HEK293 (cell line): Measurements from ENCODE around the gene MEAK7.

ENCODE experiments used
- CTCF ChIA-PET: fragments of 350-600 bp; formaldehyde crosslinking; extraction: SDS; loops from one replicate; lab custom pipeline; 2021; ENCODE audit warnings: antibody characterized with exemption; lab: Yijun Ruan, JAX
- POLR2A ChIA-PET: fragments of 300-600 bp; formaldehyde crosslinking; extraction: SDS; loops from one replicate; lab custom pipeline; 2020; ENCODE audit warnings: antibody characterized with exemption, inconsistent platforms; lab: Yijun Ruan, JAX
- H3K27ac ChIP-seq: fragments of 200-500 bp; sonication (Bioruptor generic); 2 replicates; pipeline ENCODE4 v1.5.1; 2014; ENCODE audit warnings: low read depth, low read length, control low read depth, inconsistent platforms; ENCODE audit errors: extremely low read depth
- H3K36me3 ChIP-seq, 2 experiments: fragments of 200-500 bp in 1 of 2; sonication (Bioruptor generic) in 1 of 2; 1 replicate in 1 of 2; 2 replicates in 1 of 2; pipeline ENCODE4 v1.5.1; 2014 to 2017; ENCODE audit warnings: inconsistent platforms in 2 of 2, low read length in 2 of 2; ENCODE audit not compliant: control insufficient read depth in 2 of 2, insufficient read depth in 1 of 2
- H3K4me1 ChIP-seq: fragments of 200-500 bp; sonication (Bioruptor generic); 2 replicates; pipeline ENCODE4 v1.5.1; 2014; ENCODE audit warnings: mild to moderate bottlenecking, low read length, inconsistent platforms; ENCODE audit not compliant: control insufficient read depth, insufficient read depth
- H3K4me3 ChIP-seq: 2 replicates; pipeline ENCODE4 v1.5.1; 2011; ENCODE audit warnings: low read depth, mild to moderate bottlenecking, control low read depth, low read length, moderate library complexity
- H3K9me3 ChIP-seq: fragments of 200-500 bp; sonication (Bioruptor generic); 2 replicates; pipeline ENCODE4 v1.5.1; 2014; ENCODE audit warnings: low read depth, low read length, inconsistent platforms; ENCODE audit not compliant: control insufficient read depth, insufficient read depth
- BCL11A ChIP-seq: fragments of 450-650 bp; formaldehyde crosslinking; IDR thresholded peaks from 2 replicates; pipeline ENCODE4 v1.5.1; 2016; ENCODE audit warnings: low read depth, missing biosample characterization, missing genetic modification characterization
- EGR2 ChIP-seq: fragments of 450-650 bp; formaldehyde crosslinking; IDR thresholded peaks from 2 replicates; pipeline ENCODE4 v1.5.1; 2016; ENCODE audit warnings: low read depth, missing biosample characterization, missing genetic modification characterization
- GLI4 ChIP-seq: fragments of 450-650 bp; formaldehyde crosslinking; IDR thresholded peaks from 2 replicates; pipeline ENCODE4 v1.5.1; 2016; ENCODE audit warnings: missing biosample characterization, missing genetic modification characterization
- KLF1 ChIP-seq: fragments of 450-650 bp; formaldehyde crosslinking; IDR thresholded peaks from 2 replicates; pipeline ENCODE4 v1.5.1; 2016; ENCODE audit warnings: missing biosample characterization, missing genetic modification characterization
- OSR2 ChIP-seq: fragments of 450-650 bp; formaldehyde crosslinking; IDR thresholded peaks from 2 replicates; pipeline ENCODE4 v1.5.1; 2016; ENCODE audit warnings: missing biosample characterization, missing genetic modification characterization
- TCF7L2 ChIP-seq: IDR thresholded peaks from 2 replicates; pipeline ENCODE4 v1.6.1; 2011; ENCODE audit warnings: low read depth, mild to moderate bottlenecking, inconsistent platforms, low read length, moderate library complexity, borderline replicate concordance
- WT1 ChIP-seq: fragments of 450-650 bp; formaldehyde crosslinking; IDR thresholded peaks from 2 replicates; pipeline ENCODE4 v1.5.1; 2016; ENCODE audit warnings: missing biosample characterization, missing genetic modification characterization
- ZBTB20 ChIP-seq: fragments of 450-650 bp; formaldehyde crosslinking; IDR thresholded peaks from 2 replicates; pipeline ENCODE4 v1.5.1; 2016; ENCODE audit warnings: missing biosample characterization, missing genetic modification characterization
- ZFHX2 ChIP-seq: fragments of 450-650 bp; formaldehyde crosslinking; conservative IDR thresholded peaks from 2 replicates; pipeline ENCODE4 v1.5.1; 2016; ENCODE audit warnings: missing biosample characterization, missing genetic modification characterization
- ZNF132 ChIP-seq: fragments of 450-650 bp; formaldehyde crosslinking; IDR thresholded peaks from 2 replicates; pipeline ENCODE4 v1.5.1; 2017; ENCODE audit warnings: missing biosample characterization, missing genetic modification characterization, borderline replicate concordance
- ZNF202 ChIP-seq: fragments of 450-650 bp; formaldehyde crosslinking; IDR thresholded peaks from 2 replicates; pipeline ENCODE4 v1.5.1; 2016; ENCODE audit warnings: missing biosample characterization, missing genetic modification characterization, borderline replicate concordance
- ZNF335 ChIP-seq: fragments of 450-650 bp; formaldehyde crosslinking; conservative IDR thresholded peaks from 2 replicates; pipeline ENCODE4 v1.5.1; 2016; ENCODE audit warnings: missing biosample characterization, missing genetic modification characterization
- ZNF426 ChIP-seq: fragments of 450-650 bp; formaldehyde crosslinking; IDR thresholded peaks from 2 replicates; pipeline ENCODE4 v1.5.1; 2017; ENCODE audit warnings: missing biosample characterization, missing genetic modification characterization, mild to moderate bottlenecking, inconsistent platforms, moderate library complexity
- ZNF629 ChIP-seq: fragments of 450-650 bp; formaldehyde crosslinking; IDR thresholded peaks from 2 replicates; pipeline ENCODE4 v1.5.1; 2017; ENCODE audit warnings: missing biosample characterization, missing genetic modification characterization
- ZNF843 ChIP-seq: fragments of 450-650 bp; formaldehyde crosslinking; IDR thresholded peaks from 2 replicates; pipeline ENCODE4 v1.5.1; 2016; ENCODE audit warnings: missing biosample characterization, missing genetic modification characterization
- ZSCAN16 ChIP-seq: fragments of 450-650 bp; formaldehyde crosslinking; IDR thresholded peaks from 2 replicates; pipeline ENCODE4 v1.5.1; 2016; ENCODE audit warnings: missing biosample characterization, missing genetic modification characterization
- TF ChIP-seq, protein P1 (sequence below): fragments of 450-650 bp; formaldehyde crosslinking; IDR thresholded peaks from 2 replicates; pipeline ENCODE4 v1.5.1; 2016; ENCODE audit warnings: missing biosample characterization, missing genetic modification characterization, low read depth
- TF ChIP-seq, protein P2 (sequence below): IDR thresholded peaks from 2 replicates; pipeline ENCODE4 v1.6.1; 2011; ENCODE audit warnings: mild to moderate bottlenecking, low read depth, low read length, borderline replicate concordance
- TF ChIP-seq, protein P3 (sequence below): fragments of 450-650 bp; formaldehyde crosslinking; IDR thresholded peaks from 2 replicates; pipeline ENCODE4 v1.5.1; 2016; ENCODE audit warnings: missing biosample characterization, missing genetic modification characterization, borderline replicate concordance
- TF ChIP-seq, protein P4 (sequence below): fragments of 450-650 bp; formaldehyde crosslinking; IDR thresholded peaks from 2 replicates; pipeline ENCODE4 v1.5.1; 2016; ENCODE audit warnings: missing biosample characterization, missing genetic modification characterization
- TF ChIP-seq, protein P5 (sequence below): fragments of 450-650 bp; formaldehyde crosslinking; optimal IDR thresholded peaks from 2 replicates; pipeline ENCODE3; 2016; ENCODE audit warnings: missing biosample characterization, mild to moderate bottlenecking, missing genetic modification characterization
- TF ChIP-seq, protein P6 (sequence below): fragments of 450-650 bp; formaldehyde crosslinking; IDR thresholded peaks from 2 replicates; pipeline ENCODE4 v1.5.1; 2016; ENCODE audit warnings: missing biosample characterization, missing genetic modification characterization

MEAK7 gene

GRCh38 chr16:84545114-84545737 is 40.8 kb upstream of the MEAK7 start:
- CTCF ChIA-PET = no interaction called here
- 0 out of 2 replicates have a peak, but pooled peaks have one; percentile 19 for TF ChIP-seq ZNF335
- TF ChIP-seq KLF1 (tag by site-specific recombination) = no peak
- TF ChIP-seq, all 188 proteins: peak for 1
- H3K4me3 ChIP-seq = no peak overlapping the region
- no peaks in the 10 kb centered on the region for H3K9me3 ChIP-seq
- no peaks in the 10 kb centered on the region for H3K36me3 ChIP-seq
- POLR2A ChIA-PET = no interaction called here
- H3K27ac ChIP-seq = no peak overlapping the region
- H3K4me1 ChIP-seq = peaks cover 6% of the 10 kb centered on the region

GRCh38 chr16:84544031-84544773 is 39.7 kb upstream of the MEAK7 start:
- peaks cover 6% of the 10 kb centered on the region for H3K4me1 ChIP-seq
- ChIA-PET POLR2A (no interaction called here), CTCF (interaction anchor here (0.6 to 2.0 kb wide), 3 partner anchors 20 to 597 kb away, joined by 3 to 6 read pairs (median 4); no protein-coding TSS in a partner anchor)
- H3K9me3 ChIP-seq = no peaks in the 10 kb centered on the region
- no peak overlapping the region for H3K4me3 ChIP-seq
- no peak overlapping the region for H3K27ac ChIP-seq
- no peaks in the 10 kb centered on the region for H3K36me3 ChIP-seq
- TF ChIP-seq ZNF335 = peak; percentile 39; the same call in 1 of the 2 replicates
- TF ChIP-seq ZFHX2 (tag by site-specific recombination) = peak; percentile 94
- TF ChIP-seq ZNF202 (tag by site-specific recombination) = no peak
- TF ChIP-seq, protein P1, sequence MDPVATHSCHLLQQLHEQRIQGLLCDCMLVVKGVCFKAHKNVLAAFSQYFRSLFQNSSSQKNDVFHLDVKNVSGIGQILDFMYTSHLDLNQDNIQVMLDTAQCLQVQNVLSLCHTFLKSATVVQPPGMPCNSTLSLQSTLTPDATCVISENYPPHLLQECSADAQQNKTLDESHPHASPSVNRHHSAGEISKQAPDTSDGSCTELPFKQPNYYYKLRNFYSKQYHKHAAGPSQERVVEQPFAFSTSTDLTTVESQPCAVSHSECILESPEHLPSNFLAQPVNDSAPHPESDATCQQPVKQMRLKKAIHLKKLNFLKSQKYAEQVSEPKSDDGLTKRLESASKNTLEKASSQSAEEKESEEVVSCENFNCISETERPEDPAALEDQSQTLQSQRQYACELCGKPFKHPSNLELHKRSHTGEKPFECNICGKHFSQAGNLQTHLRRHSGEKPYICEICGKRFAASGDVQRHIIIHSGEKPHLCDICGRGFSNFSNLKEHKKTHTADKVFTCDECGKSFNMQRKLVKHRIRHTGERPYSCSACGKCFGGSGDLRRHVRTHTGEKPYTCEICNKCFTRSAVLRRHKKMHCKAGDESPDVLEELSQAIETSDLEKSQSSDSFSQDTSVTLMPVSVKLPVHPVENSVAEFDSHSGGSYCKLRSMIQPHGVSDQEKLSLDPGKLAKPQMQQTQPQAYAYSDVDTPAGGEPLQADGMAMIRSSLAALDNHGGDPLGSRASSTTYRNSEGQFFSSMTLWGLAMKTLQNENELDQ = no peak
- TF ChIP-seq, protein P2, sequence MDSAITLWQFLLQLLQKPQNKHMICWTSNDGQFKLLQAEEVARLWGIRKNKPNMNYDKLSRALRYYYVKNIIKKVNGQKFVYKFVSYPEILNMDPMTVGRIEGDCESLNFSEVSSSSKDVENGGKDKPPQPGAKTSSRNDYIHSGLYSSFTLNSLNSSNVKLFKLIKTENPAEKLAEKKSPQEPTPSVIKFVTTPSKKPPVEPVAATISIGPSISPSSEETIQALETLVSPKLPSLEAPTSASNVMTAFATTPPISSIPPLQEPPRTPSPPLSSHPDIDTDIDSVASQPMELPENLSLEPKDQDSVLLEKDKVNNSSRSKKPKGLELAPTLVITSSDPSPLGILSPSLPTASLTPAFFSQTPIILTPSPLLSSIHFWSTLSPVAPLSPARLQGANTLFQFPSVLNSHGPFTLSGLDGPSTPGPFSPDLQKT = no peak
- no peak for TF ChIP-seq TCF7L2
- 0 out of 2 replicates have a peak, but pooled peaks have one; percentile 36 for TF ChIP-seq ZSCAN16 (tag by site-specific recombination)
- TF ChIP-seq ZBTB20 (tag by site-specific recombination) = peak; percentile 54
- TF ChIP-seq ZNF132 (tag by site-specific recombination) = no peak
- TF ChIP-seq EGR2 = peak; percentile 96
- TF ChIP-seq OSR2 (tag by site-specific recombination) = no peak
- TF ChIP-seq ZNF843 = 0 out of 2 replicates have a peak, but pooled peaks have one; percentile 27
- TF ChIP-seq, protein P3, sequence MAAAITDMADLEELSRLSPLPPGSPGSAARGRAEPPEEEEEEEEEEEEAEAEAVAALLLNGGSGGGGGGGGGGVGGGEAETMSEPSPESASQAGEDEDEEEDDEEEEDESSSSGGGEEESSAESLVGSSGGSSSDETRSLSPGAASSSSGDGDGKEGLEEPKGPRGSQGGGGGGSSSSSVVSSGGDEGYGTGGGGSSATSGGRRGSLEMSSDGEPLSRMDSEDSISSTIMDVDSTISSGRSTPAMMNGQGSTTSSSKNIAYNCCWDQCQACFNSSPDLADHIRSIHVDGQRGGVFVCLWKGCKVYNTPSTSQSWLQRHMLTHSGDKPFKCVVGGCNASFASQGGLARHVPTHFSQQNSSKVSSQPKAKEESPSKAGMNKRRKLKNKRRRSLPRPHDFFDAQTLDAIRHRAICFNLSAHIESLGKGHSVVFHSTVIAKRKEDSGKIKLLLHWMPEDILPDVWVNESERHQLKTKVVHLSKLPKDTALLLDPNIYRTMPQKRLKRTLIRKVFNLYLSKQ (tag by site-specific recombination) = no peak
- no peak for TF ChIP-seq GLI4 (tag by site-specific recombination)
- no peak for TF ChIP-seq BCL11A (tag by site-specific recombination)
- TF ChIP-seq, protein P4, sequence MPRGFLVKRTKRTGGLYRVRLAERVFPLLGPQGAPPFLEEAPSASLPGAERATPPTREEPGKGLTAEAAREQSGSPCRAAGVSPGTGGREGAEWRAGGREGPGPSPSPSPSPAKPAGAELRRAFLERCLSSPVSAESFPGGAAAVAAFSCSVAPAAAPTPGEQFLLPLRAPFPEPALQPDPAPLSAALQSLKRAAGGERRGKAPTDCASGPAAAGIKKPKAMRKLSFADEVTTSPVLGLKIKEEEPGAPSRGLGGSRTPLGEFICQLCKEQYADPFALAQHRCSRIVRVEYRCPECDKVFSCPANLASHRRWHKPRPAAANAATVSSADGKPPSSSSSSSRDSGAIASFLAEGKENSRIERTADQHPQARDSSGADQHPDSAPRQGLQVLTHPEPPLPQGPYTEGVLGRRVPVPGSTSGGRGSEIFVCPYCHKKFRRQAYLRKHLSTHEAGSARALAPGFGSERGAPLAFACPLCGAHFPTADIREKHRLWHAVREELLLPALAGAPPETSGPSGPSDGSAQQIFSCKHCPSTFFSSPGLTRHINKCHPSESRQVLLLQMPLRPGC (tag by site-specific recombination) = no peak
- TF ChIP-seq WT1 = peak; percentile 50; the same call in 1 of the 2 replicates
- TF ChIP-seq ZNF426 = no peak
- TF ChIP-seq, protein P5, sequence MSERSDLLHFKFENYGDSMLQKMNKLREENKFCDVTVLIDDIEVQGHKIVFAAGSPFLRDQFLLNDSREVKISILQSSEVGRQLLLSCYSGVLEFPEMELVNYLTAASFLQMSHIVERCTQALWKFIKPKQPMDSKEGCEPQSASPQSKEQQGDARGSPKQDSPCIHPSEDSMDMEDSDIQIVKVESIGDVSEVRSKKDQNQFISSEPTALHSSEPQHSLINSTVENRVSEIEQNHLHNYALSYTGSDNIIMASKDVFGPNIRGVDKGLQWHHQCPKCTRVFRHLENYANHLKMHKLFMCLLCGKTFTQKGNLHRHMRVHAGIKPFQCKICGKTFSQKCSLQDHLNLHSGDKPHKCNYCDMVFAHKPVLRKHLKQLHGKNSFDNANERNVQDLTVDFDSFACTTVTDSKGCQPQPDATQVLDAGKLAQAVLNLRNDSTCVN (tag by site-specific recombination) = peak; percentile 5
- TF ChIP-seq, protein P6, sequence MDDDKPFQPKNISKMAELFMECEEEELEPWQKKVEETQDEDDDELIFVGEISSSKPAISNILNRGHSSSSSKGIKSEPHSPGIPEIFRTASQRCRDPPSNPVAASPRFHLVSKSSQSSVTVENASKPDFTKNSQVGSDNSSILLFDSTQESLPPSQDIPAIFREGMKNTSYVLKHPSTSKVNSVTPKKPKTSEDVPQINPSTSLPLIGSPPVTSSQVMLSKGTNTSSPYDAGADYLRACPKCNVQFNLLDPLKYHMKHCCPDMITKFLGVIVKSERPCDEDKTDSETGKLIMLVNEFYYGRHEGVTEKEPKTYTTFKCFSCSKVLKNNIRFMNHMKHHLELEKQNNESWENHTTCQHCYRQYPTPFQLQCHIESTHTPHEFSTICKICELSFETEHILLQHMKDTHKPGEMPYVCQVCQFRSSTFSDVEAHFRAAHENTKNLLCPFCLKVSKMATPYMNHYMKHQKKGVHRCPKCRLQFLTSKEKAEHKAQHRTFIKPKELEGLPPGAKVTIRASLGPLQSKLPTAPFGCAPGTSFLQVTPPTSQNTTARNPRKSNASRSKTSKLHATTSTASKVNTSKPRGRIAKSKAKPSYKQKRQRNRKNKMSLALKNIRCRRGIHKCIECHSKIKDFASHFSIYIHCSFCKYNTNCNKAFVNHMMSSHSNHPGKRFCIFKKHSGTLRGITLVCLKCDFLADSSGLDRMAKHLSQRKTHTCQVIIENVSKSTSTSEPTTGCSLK (tag by site-specific recombination) = no peak
- TF ChIP-seq ZNF629 (tag by site-specific recombination) = peak; percentile 17; the same call in 1 of the 2 replicates
